ENCODE measurements around the gene PIR.

The PIR gene

DNA sequence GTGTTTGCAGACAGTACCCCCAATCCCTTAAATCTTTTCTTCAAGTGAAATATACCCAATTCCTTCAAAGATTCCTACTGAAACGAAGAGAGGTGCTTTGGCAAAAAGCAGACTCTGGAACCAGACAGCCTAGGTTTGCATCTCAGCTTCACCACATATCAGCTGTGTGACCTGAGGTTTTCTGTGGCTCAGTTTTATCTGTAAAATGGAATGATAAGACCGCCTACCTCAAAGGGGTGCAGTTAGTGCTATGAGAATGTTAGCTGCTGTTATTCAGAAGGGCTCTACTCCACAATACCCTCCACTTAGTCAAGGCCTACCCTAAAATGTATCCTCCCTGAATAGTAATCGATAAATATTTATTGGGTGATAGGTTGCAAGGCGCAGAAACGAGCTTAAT is 664 bp downstream of the PIR start:
- no peak for DNase-seq (ENCODE audit: low read depth in 1 of 2, low spot score in 1 of 2)

DNA sequence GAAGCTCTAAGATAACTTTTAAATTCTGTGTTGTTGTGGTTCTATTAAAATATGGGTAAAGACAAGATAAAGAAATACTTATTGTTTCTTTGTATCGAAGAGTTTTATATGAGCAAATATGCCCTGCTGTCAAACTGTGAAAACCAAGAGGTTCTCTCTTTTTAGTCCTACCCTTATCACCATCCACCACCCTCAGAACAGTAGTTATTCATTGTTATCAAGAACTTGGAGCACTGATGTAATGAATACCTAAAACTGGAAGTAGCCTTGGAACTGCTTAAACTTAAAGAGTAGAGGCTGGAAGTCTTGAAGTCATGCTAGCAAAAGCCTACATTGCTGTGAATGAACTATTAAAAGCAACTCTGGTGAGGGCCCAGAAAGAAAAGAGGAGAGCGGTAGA is 9.2 kb downstream of the PIR start:
- no peak for DNase-seq (ENCODE audit: low read depth in 1 of 2, low spot score in 1 of 2)

DNA sequence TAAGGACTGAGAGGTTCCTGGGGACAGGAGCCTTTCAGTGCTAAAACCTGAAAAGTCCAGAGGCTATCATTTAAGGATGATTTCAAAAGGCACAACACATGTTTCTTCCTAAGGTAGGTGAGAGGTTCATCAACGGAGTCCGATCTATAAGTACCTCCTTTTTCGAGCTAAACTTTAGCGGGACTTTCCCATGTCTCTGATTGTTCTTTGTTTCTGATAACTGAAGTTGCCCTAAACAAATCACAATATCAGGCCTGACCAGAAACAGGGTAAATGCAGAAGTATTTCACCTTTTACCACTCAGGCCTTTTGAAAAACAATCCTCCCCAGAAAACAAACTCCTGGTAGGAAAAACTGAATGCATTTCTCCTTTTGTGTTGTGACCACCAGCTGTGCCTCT is 17.6 kb downstream of the PIR start:
- no peak for DNase-seq (ENCODE audit: low read depth in 1 of 2, low spot score in 1 of 2)

DNA sequence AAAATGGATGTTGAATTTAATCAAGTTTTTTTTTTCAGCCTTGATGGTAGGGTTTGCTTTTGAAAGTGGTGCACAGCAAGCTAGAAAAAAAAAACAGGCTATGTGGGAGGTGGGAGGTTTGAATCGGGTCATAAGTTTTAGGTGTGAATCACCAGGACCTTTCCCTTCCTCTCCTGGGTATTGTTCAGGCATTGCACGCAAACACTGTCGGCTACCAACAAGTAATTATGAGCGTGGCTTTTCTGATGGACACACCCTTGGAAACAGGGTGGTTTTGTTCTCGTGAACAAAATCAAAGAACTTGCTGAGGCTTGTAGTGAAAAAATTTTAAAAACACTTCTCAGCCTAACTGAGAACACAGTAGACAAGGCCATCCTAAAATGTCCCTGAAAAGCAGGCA is 18.1 kb downstream of the PIR start:
- DNase-seq (ENCODE audit: low read depth in 1 of 2, low spot score in 1 of 2): no peak

DNA sequence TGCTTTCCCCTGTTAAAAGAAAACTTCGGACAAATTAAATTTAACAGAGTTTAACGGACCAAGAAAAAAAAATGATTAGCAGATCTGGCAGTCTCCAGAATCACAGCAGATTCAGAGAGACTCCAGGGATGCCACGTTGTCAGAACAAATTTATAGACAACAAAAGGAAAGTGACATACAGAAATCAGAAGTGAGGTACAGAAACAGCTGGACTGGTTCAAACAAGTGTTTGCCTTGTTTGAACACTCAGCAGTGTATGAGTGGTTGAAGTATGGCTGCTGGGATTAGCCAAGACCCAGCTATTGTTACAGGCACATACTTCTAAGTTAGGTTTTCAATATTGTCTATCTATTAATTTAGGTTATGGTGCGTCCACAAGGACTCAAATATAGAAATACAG is 19.1 kb downstream of the PIR start:
- no peak for DNase-seq (ENCODE audit: low read depth in 1 of 2, low spot score in 1 of 2)

DNA sequence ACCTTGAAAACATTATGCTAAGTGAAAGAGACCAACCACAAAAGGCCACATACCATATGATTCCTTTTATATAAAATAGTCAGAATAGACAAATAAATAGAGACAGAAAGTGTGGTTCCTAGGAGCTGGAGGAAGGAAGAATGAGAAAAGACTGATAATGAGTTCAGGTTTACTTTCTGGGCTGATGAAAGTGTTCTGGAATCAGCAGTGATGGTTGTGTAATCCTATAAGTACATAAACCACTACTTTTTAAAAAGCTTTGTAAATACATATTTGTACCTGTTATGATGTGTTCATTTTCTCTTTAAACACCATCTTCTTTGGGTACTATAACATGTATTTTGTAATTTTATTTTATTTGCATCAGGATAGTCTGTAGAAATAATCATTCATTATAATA is 20.6 kb downstream of the PIR start:
- no peak for DNase-seq (ENCODE audit: low read depth in 1 of 2, low spot score in 1 of 2)

DNA sequence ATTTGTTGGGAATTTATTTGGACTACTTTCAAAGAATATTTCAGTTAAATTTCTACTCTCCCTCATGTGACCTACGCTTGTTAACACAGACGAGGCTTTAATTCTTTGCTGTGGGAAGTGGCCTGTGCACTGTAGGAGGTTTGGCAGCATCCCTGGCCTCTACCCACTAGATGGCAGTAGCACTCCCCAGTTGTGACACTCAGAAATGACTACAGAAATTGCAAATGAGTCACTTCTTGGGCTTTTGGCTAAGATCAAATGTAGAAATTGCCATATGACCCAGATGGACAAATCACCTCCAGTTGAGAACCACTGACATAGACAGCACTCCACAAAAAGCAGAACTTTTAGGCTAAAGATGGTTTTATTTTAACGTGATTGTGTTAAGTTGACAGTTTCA is 22.1 kb downstream of the PIR start:
- DNase-seq (ENCODE audit: low read depth in 1 of 2, low spot score in 1 of 2): peak in 1 of 2 donors; percentile 35

DNA sequence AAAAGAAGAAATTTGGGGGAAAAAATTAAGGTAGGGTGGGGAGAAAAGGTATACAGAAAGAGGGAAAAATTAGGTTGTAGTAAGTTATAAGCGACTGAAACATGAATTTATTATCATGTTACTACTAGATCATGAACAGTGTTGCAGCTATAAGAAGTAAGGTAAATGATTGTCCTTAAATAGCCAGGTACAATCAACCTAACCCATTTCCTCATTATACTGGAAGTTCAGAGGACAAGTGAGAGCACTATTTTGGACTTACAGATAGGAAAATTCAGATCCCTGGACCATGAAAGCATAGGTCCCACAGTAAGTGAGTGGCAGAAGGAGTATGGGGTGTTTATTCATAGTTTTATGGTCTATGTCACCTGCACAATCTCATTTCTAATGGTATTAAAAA is 23.5 kb downstream of the PIR start:
- no peak for DNase-seq (ENCODE audit: low read depth in 1 of 2, low spot score in 1 of 2)

DNA sequence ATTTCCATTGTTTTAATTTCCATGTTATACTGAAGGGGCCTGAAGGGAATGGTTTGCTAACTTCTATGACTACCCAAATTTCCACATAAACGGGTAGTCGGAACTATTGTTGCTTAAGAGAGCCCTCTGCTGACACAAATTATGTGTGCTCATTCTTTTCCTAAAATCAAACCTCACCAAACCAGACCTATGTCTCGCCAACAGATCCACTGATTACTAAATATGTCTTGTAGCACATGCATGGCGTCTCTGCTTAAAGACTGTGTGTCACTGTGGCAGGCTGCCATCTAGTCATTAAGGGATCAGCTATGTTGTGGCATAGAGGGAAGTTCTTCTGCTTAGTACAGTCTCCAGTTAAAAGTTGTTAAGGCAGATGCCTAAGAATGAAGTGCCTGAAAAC is 25.1 kb downstream of the PIR start:
- no peak for DNase-seq (ENCODE audit: low read depth in 1 of 2, low spot score in 1 of 2)

DNA sequence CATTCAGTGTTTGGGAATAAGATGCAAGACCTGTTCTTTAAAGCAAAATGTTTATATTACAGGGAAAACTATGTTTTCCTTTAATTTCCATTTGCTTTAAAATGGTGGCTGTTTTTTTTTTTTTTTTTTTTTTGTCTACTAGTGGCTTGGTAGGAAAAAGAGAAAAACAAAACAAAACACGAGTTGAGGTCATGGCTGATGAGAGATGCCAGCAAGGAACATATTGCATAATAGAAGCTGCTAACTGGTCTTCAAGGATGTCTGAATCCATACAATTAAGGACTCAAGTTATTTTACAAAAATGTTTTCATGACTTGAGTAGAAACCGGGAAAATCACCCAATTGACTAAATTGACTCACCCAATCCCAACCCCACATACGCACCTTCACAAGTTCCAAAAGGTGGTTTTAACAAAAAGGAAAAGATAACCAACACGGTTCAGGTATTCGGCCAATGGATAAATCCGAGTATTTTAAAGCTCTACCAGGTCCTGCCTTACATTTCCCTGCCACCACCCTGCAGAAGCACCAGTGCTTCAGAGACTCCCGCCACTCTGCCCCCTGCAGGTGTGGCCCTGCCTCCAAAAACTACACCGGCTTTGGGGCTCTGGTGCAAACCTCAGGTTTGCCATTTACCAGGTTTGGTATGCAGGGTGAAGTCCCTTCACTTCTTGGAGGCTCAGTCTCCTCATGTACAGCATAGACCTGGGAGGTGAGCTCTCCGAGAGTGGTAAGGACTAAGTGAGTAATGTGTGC is 27.1 kb downstream of the PIR start:
- no peak for DNase-seq (ENCODE audit: low read depth in 1 of 2, low spot score in 1 of 2)

DNA sequence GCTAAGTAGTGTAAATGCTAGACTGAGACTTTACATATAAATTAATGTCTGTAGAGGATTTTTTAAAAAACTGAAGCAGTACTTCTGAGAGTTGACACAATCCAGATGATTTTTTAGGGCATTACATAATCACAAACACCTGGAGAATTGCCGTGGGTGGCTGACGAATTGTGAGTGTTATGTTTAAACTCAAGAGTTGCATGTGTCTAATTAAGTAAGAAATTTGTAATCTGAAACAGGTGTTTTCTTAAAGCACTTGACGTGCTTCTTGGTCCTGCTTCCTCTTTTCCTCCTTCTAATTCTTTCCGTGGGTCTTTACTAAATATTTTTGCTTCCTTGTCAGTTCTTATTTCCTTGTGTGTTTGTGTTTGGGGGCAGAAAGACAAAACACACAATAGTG is 27.8 kb downstream of the PIR start:
- DNase-seq (ENCODE audit: low read depth in 1 of 2, low spot score in 1 of 2): no peak

DNA sequence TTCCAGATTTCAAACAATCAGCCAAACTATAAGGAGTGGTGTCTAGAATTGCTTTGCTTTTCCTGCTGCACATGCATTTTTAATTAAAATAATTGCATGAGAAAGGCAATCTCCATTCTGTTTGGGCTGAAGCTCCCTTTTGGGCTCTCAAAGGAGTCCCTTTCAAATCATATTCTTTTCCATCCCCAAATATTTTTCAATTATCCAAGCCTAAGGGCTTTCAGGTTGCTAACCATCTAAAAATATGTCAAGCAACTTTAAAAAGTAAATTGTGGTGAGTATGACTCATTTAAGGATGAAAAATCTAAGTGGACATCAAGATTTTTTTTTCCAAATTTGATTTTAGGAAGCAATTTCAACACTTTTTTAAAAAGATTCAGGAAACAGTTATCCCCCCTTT is 28.4 kb downstream of the PIR start:
- no peak for DNase-seq (ENCODE audit: low read depth in 1 of 2, low spot score in 1 of 2)

DNA sequence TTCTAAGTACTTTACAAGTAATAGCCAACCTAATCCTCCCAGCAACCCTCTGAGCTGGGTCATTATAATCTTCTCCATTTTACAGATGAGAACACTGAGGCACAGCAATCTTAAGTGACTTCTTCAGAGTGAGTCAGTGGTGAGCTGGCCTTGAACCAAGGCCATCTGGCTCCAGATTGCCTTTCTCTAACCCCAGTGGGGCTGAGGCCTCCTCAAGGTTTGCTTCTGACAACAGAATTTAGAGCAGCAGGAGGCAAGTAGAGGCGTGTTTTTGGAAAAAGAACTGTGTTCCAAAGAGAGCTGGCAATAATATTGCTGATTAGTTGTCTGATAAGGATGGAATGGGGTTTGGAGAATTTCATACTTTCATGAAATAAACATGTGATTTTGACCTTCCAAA is 41.2 kb downstream of the PIR start:
- DNase-seq (ENCODE audit: low read depth in 1 of 2, low spot score in 1 of 2): no peak

DNA sequence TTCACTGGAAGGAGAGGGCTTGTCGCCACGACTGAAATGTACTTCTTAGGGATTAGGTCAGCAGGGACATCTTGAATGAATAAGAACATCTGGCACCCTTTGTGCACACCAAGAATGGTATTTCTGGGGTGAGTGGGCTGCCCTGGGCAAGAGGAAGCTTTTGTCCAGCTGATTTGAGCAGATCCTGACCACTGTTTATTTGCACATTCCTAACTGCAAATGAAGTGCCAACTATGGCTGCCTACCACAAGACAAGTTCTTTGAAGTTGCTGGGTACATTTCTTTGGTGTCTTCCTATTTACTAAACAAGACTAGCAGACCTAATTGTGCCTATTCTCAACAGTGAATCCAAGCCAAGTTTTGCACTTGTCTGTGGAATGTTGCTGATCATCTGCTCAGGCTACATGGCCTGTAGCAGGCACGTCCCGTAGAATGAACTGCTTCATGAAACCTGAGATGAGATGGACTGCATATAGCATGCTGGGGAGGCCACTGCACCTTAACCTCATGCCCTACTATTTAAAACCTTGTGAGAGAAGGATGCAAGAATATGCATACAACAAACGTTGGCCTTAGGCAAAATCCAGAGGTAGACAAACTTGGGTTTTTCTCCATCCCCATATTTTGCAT is 45.0 kb downstream of the PIR start:
- no peak for DNase-seq (ENCODE audit: low read depth in 1 of 2, low spot score in 1 of 2)

DNA sequence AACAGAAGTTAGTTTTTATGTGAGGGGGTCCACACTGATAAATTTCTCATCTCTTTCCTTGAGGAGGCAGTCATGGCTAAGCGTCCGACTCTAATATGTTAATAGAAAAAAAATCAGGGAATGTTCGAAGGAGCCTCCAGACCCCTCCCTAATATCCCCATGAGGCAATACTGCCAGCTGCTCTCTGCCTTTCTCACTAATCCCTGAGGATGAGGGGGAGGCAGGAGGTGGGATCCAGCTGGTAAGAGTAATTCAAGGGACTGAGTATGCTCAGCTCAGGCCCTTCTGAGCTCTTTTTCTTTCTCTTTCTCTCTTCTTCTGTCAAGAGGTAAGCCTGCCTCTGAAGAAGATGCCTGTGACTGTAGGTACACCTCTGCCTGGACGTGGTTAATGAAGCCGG is 51.7 kb downstream of the PIR start:
- DNase-seq (ENCODE audit: low read depth in 1 of 2, low spot score in 1 of 2): no peak

DNA sequence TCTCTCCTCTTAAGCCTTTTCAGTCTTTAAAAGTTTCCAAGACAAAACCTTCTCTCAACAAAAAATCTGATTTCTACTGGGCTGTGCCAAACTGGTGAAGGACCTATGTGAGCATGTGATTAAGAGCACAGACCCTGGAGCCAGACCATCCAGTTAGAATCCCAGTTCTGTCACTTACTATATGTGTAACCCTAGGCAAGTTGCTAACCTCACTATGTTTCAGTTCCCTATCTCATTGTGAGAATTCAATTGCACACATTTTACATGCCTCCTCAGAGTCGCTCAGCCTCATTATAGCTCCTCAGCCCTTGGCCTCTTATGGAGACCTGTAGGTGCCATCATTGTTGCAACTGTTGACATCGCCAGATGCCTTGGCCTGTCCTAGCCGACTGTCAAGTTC is 54.8 kb downstream of the PIR start:
- no peak for DNase-seq (ENCODE audit: low read depth in 1 of 2, low spot score in 1 of 2)

DNA sequence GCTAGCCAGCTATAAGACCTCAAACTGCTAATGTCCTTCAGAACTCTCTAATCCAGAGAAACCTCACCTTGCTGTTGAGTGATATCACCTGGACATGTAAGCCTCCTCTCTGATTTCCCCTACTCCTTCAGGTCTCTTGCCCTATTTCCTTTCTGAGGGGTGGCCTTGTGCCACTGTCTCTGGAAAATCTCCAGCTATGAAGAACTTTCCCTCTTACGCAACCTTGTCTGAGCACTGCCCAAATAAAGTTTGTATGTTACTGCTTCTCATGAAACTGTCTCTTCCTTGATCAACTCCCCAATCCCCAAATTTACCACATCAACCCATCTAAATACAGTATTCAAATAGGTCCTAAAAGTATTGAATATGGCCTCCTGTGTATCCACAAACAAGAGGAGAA is 55.4 kb downstream of the PIR start:
- DNase-seq (ENCODE audit: low read depth in 1 of 2, low spot score in 1 of 2): no peak

DNA sequence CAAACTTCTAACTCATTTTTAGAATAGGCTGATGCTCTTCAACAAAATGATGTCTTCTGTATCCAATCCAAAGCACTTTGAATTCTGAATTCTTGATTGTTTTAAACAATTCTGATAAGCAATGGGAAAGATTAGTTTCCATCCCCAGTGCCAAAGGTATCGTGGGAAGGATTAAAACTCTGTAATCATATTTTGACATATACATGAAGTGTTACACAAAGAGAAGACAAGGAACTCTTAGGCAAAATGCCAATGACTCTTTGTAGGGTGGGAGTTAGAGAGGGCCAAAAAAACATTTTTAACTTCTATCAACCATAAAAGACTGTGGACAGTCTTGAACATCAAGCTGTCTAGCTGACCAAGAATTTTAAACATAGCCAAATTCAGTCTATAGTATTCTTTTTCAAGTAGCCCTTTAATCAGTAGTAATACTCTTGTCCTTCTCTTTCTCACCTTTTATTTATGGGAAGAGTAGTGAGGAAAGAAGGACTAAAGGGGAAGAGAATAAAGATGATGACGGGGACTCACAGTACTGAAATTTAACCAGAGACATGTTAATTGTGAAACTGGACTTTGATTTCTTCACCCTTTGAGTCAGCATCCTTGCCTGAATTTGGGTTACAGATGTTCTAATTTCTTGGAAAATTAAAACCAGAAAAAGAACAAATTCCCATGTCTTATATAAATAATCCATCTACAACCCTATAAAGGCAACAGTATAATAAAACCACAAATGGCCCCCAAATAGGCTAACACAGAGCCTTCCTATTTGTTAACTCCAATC is 57.1 kb downstream of the PIR start:
- DNase-seq (ENCODE audit: low read depth in 1 of 2, low spot score in 1 of 2): no peak

DNA sequence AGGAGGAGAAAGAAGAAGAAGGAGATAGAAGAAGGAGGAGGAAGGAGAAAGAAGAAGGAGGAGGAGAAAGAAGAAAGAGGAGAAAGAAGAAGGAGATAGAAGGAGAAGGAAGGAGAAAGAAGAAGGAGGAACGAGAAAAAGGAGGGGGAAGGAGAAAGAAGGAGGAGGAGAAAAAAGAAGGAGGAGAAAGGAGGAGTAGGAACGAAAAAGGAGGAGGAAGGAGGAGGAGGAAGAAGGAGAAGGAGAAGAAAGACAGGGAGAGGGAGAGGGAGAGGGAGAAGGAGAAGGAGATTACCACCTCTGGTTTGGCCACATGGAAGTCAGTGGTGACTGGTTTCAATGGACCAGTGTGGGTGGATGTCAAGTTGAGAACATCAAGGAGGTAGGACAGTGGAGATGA is 58.9 kb downstream of the PIR start:
- DNase-seq (ENCODE audit: low read depth in 1 of 2, low spot score in 1 of 2): no peak

DNA sequence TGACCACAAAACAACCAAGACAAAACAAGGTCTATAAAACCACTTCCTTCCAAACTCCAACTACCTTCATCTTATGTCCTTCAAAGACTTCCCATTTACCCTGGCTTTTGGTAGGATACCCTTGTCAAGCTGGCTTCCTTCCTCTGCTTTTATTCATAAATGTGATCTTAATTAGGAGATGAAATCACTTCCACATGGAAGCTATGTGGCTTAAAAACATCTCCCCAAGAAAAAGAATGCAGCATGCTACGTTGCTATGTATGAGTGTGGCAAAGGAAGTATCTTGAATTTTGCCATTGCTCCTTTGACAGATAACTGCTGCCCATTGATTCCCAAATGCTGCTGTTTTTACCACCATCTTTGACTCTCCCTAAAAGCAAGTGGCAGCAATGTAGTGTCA is 62.5 kb downstream of the PIR start:
- DNase-seq (ENCODE audit: low read depth in 1 of 2, low spot score in 1 of 2): no peak

DNA sequence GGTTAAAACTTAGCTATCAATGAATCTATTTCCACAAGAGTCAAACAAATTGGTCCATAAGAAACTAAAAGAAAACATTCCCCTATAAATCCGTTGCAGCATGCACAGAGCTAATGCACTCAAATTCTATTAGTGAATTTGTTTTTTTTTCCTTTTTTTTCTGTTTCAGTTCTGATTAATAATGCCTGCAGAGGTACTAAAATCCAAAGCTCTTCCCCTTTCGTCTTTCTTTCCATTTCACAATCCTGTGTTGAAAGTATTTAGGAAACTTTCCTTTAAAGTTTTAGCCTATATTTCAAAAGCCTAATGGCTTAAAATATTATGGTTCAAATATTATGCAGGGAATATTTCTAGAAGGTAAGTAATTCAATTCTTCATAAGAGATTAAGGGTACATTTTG is 63.1 kb downstream of the PIR start:
- no peak for DNase-seq (ENCODE audit: low read depth in 1 of 2, low spot score in 1 of 2)

DNA sequence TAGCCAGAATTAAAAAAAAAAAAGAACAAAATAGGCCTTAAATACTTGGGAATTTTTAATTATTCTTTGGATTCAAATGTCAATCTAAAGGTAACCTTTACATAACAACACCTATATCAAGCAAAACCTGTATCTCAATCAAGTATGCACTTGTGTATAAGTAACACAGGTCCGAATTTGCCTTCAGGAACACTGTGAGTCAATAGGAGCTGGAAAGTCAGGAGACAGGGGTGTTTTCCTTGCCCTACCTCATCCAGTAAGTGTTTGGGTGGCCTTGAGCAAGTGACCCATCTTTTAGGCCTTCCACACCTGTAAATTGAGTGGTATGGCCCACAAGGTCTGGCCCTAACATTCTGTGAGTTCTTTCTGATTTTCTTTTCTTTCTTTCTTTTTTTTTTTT is 68.1 kb downstream of the PIR start:
- DNase-seq (ENCODE audit: low read depth in 1 of 2, low spot score in 1 of 2): no peak
